DMS153 treated with DMSO at 0.1 percent for 48 hours (cell line): ENCODE results near the gene KRT82.
"Not testable (repeated sequence)": the region's sequence is repeated elsewhere in the genome, so short reads cannot be mapped to it uniquely, and the experiment has no call there.

ENCODE experiments used
- DNase-seq: peaks from one replicate; lab custom pipeline; 2025; ENCODE audit not compliant: unreplicated experiment; lab: John Stamatoyannopoulos, UW

Gene KRT82

GRCh38 chr12:52413202-52413601 lies 7.1 kb upstream of the KRT82 start:
- no peak for DNase-seq

GRCh38 chr12:52411815-52412214 lies 5.7 kb upstream of the KRT82 start:
- DNase-seq = no peak

GRCh38 chr12:52410589-52411248 lies 4.6 kb upstream of the KRT82 start:
- not testable (repeated sequence) for DNase-seq

GRCh38 chr12:52407918-52408317 lies 1.8 kb upstream of the KRT82 start:
- DNase-seq = no peak

- DNase-seq = no peak
Observed at GRCh38 chr12:52404951-52405350, 1.2 kb downstream of the KRT82 start.

GRCh38 chr12:52403561-52403960 lies 2.6 kb downstream of the KRT82 start:
- no peak for DNase-seq

GRCh38 chr12:52402873-52403540 lies 3.1 kb downstream of the KRT82 start:
- DNase-seq = peak; percentile 14

- DNase-seq = no peak
Observed at GRCh38 chr12:52402377-52402776, 3.8 kb downstream of the KRT82 start.

GRCh38 chr12:52401926-52402325 lies 4.2 kb downstream of the KRT82 start:
- no peak for DNase-seq

GRCh38 chr12:52401526-52401925 lies 4.6 kb downstream of the KRT82 start:
- no peak for DNase-seq

GRCh38 chr12:52400906-52401305 lies 5.2 kb downstream of the KRT82 start:
- no peak for DNase-seq

- no peak for DNase-seq
Observed at GRCh38 chr12:52399756-52400155, 6.4 kb downstream of the KRT82 start.

- DNase-seq = no peak
Observed at GRCh38 chr12:52398176-52398575, 8.0 kb downstream of the KRT82 start.

GRCh38 chr12:52396656-52397055 lies 9.5 kb downstream of the KRT82 start:
- no peak for DNase-seq

- peak; percentile 5 for DNase-seq
Observed at GRCh38 chr12:52395761-52396434, 10.2 kb downstream of the KRT82 start.

- DNase-seq = no peak
Observed at GRCh38 chr12:52394836-52395405, 11.2 kb downstream of the KRT82 start.

- DNase-seq = no peak
Observed at GRCh38 chr12:52392465-52393007, 13.6 kb downstream of the KRT82 start.

- DNase-seq = peak; percentile 87
Observed at GRCh38 chr12:52391618-52392002, 14.5 kb downstream of the KRT82 start.

GRCh38 chr12:52390739-52391617 lies 15.2 kb downstream of the KRT82 start:
- no peak for DNase-seq

- DNase-seq = no peak
Observed at GRCh38 chr12:52389313-52390207, 16.6 kb downstream of the KRT82 start.
